GM12875 (cell line): ENCODE measurements around the gene DENND1A.

Experiments used
- H3K4me3 ChIP-seq: one replicate; pipeline ENCODE4 v1.5.1; 2011; ENCODE audit warnings: low read depth, low read length, control low read depth
- CTCF ChIP-seq: IDR thresholded peaks from 2 replicates; pipeline ENCODE4 v1.5.1; 2011; ENCODE audit warnings: low read depth, mild to moderate bottlenecking, control low read depth, inconsistent platforms, low read length, moderate library complexity, borderline replicate concordance; ENCODE audit not compliant: insufficient read depth

The DENND1A gene

GRCh38 chr9:123470991-123471770, 458.7 kb downstream of the DENND1A start:
- H3K4me3 ChIP-seq: no peak overlapping the region
- no peak for TF ChIP-seq CTCF

DNA sequence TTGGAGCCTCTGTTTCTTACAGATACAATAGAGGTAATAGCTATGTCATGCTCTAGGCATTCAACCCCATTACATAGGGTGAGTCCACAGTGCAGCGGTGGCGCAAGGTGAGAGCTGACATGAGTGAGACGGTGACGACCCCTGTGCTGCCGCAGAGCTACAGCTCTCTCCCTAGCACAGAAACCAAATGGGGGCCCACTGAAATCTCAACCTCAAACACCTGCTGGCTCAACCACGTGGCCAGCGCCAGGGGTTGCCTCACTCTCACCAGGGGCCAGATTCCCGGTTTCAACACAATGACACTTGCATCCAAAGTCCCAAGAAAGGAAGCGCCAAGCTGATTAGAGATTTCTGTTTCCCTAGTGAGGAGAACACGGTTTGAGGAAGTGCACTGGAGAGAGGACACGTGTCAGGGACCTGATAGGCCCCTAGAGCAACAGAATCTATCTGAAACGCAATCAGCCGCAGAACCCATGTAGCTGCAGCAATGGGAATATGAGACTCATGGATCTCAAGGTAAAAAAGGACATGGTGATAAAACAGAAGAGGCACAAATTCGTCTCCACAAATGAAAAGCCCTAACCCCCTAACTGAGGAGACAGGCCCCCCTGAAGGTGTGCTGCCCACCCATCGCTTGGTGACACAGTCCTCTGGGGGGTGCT, 459.7 kb downstream of the DENND1A start:
- H3K4me3 ChIP-seq: no peak overlapping the region
- no peak for TF ChIP-seq CTCF

GRCh38 chr9:123469282-123469681, 460.6 kb downstream of the DENND1A start:
- TF ChIP-seq CTCF: no peak
- no peak overlapping the region for H3K4me3 ChIP-seq

DNA sequence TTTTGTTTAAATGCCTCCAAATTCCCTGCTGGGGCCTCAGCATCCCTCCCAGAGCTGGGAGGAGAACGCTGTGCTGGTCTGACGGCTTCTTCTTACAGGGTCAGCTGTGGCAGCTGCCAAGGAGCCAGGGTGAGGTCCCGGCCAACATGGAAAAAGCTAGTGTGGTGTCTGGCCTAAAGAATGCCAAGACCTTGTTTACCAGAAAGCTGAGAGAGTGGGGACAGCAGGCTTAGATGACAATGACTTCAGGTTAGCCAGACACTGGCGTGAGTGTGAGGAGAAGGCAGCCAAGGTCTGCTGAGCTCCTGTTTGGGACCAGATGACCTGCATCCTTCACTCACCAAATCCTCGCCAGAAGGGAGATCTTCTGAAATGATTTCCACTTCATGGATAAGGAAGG, 461.4 kb downstream of the DENND1A start:
- H3K4me3 ChIP-seq: no peak overlapping the region
- TF ChIP-seq CTCF: no peak

DNA sequence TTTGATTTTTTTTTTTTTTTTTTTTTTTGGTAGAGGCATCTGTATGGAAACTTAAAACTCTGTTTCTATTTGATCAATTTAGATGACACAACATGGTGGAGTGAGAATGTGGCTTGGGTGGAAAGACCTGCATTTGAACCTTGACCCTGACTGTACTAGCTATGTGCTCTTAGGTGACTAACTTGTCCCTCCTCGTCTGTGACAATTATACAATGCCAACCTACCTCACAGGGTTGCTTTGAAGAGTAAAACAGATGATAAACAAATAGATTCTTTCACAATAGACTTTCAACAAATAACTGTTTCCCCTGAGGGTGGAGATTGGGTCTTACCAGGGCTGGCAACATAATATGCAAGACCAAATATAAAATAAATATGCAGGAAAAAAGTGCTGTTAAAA, 464.6 kb downstream of the DENND1A start:
- no peak for TF ChIP-seq CTCF
- no peak overlapping the region for H3K4me3 ChIP-seq

DNA sequence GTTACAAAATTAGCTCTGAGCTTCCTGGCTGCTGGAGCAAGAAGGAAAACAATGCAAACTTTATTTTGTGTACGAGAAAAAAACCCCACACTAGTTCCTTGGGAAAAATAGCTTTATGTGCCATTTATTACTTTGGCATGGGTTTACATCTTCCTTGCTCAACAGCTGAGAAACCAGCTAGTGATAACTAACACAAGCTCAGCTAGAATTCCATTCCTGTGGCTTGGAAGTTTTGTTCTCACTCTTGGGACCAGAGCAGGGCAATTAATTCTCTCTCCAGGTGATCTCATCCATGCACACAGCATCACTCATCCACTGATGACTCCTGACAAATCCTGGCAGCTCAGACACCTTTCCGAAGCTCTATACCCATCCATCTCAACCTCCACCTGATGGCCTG, 469.8 kb downstream of the DENND1A start:
- TF ChIP-seq CTCF: no peak
- H3K4me3 ChIP-seq: no peak overlapping the region

GRCh38 chr9:123457583-123457982, 472.3 kb downstream of the DENND1A start:
- no peak overlapping the region for H3K4me3 ChIP-seq
- no peak for TF ChIP-seq CTCF
